Right lobe of liver (tissue), 6 donors: ENCODE results near the gene DLX1. TPM values are rescaled to one million over a fixed set of nuclear protein-coding genes. Genes with fewer than 3 reads are reported as not detected.

ENCODE experiments used
- ATAC-seq, 4 donors: fragments of 200-7000 bp; cut with Tn5 transposase; one replicate each; pipeline ENCODE4 v1.9.1; 2020; ENCODE audit warnings: mild to moderate bottlenecking in 4 of 4, moderate library complexity in 4 of 4
- DNase-seq, 3 donors: peaks; one replicate each; pipeline ENCODE4 v3.0.0-alpha.2; 2020
- H3K27ac ChIP-seq, 3 donors: fragments of 200-600 bp; one replicate each; pipeline ENCODE4 v1.8.0; 2022
- H3K27me3 ChIP-seq, 2 donors: fragments of 200-600 bp; one replicate each; pipeline ENCODE4 v1.8.0; 2022
- H3K36me3 ChIP-seq, 4 donors: fragments of 200-600 bp; sonication (generic) in 1 of 4; one replicate each; pipeline versions ENCODE4 v1.5.1 to v1.8.0; 2017 to 2022; ENCODE audit warnings: control low read depth in 1 of 4
- H3K4me1 ChIP-seq, 4 donors: fragments of 200-600 bp; sonication (generic) in 1 of 4; one replicate each; pipeline versions ENCODE4 v1.5.1 to v1.8.0; 2017 to 2022; ENCODE audit warnings: control low read depth in 1 of 4
- H3K4me3 ChIP-seq, 3 donors: fragments of 200-600 bp; one replicate each; pipeline ENCODE4 v1.8.0; 2022
- H3K9me3 ChIP-seq, 4 donors: fragments of 200-600 bp; sonication (generic) in 1 of 4; one replicate each; pipeline versions ENCODE4 v1.5.1 to v1.8.0; 2017 to 2022; ENCODE audit warnings: control low read depth in 1 of 4
- POLR2A ChIP-seq: fragments of 450-650 bp; IDR thresholded peaks from one replicate; pipeline ENCODE4 v1.6.1; 2017; ENCODE audit warnings: antibody characterized with exemption, mild to moderate bottlenecking
- WGBS: methylation state at CpG from one replicate; pipeline ENCODE4 v1.1.6; 2018; ENCODE audit warnings: low coverage, low lambda C conversion rate; ENCODE audit not compliant: insufficient coverage; ENCODE audit errors: missing lambda C conversion rate; 5-methylcytosine and 5-hydroxymethylcytosine counted together
- intact Hi-C, 2 donors: fragments of 100-400 bp; cut with DNase I; formaldehyde crosslinking; loops; one replicate each; pipeline versions ENCODE4 v1.11.2 to v1.14.1; 2022
- total RNA-seq, 6 experiments: library from RNA; depleted of rRNA in 2 of 6; stranded (reverse); fragments of >200 nt in 2 of 6; fragmentation: NEBNext Ultra II Directional in 3 of 6; extraction: Animal tissue kit (Norgen Biotek cat#: 25700) in 3 of 6; gene quantifications; one replicate each; pipeline versions ENCODE4 v1.1.0 to v1.2.4, GENCODE V29; 2016 to 2023
- TF ChIP-seq, protein P1 (sequence below), 4 donors: fragments of 200-600 bp in 3 of 4; fragments of 450-650 bp in 1 of 4; IDR thresholded peaks; one replicate each; pipeline versions ENCODE4 v1.5.1 to v1.8.0; 2016 to 2022; ENCODE audit warnings: antibody characterized with exemption in 4 of 4, mild to moderate bottlenecking in 2 of 4
- donor health status: DM: no; HTN: yes; CAD: no.
- donor health status: DM: no; HTN: no; CAD: no.
- donor health status: DM: no; HTN: no; CAD: no.
- donor health status: DM: no; HTN: yes; CAD: no.
- donor health status: DM: no; HTN: yes; CAD: no.

Gene DLX1
- total RNA-seq, 6 experiments from 2014 or later = not detected

DNA sequence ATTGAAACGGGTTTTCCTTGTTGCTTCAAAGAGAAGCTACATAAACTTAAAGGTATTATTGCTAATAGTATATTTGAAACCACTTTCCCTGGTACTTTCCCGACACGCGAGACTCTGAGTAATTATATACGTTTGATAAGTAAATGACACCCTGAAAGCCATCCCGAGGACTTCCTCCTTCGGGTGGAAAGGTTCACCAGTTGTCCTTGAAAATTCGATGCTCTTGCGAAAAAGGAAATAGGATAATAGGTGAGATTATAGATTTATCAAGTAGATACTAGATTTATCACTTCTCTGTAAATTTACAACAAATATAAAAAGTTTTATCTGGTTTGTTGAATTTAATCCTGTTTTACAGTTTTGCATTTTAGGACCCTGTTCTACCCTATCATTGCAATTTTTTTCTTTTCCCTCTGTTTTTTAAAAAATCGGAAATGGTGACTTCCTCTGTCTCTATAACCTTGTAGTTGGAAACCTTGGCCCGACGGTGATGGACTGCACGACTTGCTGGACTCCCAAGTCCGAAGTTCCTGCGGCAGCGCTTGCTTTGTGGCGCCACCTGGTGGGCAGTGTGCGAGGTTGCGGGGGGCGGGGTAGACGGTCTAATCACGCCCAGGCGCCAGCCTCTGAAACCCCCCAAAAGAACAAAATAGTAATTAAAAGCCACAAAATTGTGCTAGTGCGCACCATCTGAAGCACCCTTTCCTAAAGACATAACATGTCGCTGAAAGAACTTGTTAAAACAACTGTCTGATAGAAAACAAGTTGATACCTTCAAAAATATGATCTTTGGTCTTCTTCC, 18.4 kb downstream of the DLX1 start:
- DNase-seq = peak; percentile 82 to 86 (median 85)
- peak; percentile 78 to 81 (median 80) for ATAC-seq
- Histone ChIP-seq H3K4me1 (peaks cover 0 to 50% (median 11%) of the 10 kb centered on the region in 4 donors), H3K9me3 (no peaks in the 10 kb centered on the region), H3K4me3 (no peak overlapping the region), H3K36me3 (no peaks in the 10 kb centered on the region), H3K27ac (no peak overlapping the region), H3K27me3 (peaks cover 41 to 87% of the 10 kb centered on the region in 2 donors)
- no peak for TF ChIP-seq POLR2A
- TF ChIP-seq, protein P1, sequence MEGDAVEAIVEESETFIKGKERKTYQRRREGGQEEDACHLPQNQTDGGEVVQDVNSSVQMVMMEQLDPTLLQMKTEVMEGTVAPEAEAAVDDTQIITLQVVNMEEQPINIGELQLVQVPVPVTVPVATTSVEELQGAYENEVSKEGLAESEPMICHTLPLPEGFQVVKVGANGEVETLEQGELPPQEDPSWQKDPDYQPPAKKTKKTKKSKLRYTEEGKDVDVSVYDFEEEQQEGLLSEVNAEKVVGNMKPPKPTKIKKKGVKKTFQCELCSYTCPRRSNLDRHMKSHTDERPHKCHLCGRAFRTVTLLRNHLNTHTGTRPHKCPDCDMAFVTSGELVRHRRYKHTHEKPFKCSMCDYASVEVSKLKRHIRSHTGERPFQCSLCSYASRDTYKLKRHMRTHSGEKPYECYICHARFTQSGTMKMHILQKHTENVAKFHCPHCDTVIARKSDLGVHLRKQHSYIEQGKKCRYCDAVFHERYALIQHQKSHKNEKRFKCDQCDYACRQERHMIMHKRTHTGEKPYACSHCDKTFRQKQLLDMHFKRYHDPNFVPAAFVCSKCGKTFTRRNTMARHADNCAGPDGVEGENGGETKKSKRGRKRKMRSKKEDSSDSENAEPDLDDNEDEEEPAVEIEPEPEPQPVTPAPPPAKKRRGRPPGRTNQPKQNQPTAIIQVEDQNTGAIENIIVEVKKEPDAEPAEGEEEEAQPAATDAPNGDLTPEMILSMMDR (IDR thresholded peaks at IDR 0.05) = peak; percentile 85 to 93 (median 88)
- 2% methylated on average over 25 of the region's 25 CpGs for WGBS
- intact Hi-C loops = loop anchor here (10.0 kb wide), 4 partner anchors 289 to 529 kb away; no protein-coding TSS in a partner anchor

DNA sequence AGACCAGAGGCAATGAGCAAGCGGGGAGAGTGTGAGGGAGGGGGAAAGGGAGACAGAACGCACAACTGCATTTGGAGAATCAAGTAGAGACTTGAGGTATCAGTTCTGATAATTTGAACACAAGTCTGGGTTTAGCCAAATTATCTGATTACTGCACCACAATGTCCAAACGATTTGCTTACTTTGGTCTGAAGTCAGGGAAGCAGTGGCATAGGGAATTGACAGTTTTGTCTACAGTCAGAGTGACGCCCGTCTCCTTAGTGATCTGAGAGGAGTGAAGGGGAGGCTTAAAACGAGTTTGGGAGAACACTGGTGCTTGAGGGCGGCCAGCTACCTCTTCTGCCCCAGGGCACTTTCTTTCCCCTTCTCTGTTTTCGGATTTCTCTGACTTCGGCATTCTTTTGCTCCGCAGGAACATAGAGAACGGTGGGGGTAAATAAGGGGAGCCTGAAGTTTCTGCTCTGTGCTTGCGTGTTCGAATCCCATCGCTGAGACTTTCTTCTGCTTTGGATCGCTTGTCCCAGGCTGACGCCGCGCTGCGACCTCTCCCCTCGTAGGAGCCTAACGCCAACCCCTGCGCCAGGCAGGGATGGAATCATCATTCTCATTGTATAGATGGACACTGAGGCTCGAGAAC, 20.3 kb downstream of the DLX1 start:
- H3K36me3 ChIP-seq = no peaks in the 10 kb centered on the region
- intact Hi-C loops = loop anchor here (10.0 kb wide), 4 partner anchors 291 to 531 kb away; no protein-coding TSS in a partner anchor
- TF ChIP-seq POLR2A = no peak
- TF ChIP-seq, protein P1 (IDR thresholded peaks at IDR 0.05) = no peak
- 3% methylated on average over 22 of the region's 23 CpGs for WGBS
- peaks cover 0 to 43% (median 7%) of the 10 kb centered on the region in 4 donors for H3K4me1 ChIP-seq
- ATAC-seq (no peak), DNase-seq (no peak)
- no peak overlapping the region for H3K4me3 ChIP-seq
- H3K9me3 ChIP-seq = no peaks in the 10 kb centered on the region
- no peak overlapping the region for H3K27ac ChIP-seq
- peaks cover 26 to 76% of the 10 kb centered on the region in 2 donors for H3K27me3 ChIP-seq

DNA sequence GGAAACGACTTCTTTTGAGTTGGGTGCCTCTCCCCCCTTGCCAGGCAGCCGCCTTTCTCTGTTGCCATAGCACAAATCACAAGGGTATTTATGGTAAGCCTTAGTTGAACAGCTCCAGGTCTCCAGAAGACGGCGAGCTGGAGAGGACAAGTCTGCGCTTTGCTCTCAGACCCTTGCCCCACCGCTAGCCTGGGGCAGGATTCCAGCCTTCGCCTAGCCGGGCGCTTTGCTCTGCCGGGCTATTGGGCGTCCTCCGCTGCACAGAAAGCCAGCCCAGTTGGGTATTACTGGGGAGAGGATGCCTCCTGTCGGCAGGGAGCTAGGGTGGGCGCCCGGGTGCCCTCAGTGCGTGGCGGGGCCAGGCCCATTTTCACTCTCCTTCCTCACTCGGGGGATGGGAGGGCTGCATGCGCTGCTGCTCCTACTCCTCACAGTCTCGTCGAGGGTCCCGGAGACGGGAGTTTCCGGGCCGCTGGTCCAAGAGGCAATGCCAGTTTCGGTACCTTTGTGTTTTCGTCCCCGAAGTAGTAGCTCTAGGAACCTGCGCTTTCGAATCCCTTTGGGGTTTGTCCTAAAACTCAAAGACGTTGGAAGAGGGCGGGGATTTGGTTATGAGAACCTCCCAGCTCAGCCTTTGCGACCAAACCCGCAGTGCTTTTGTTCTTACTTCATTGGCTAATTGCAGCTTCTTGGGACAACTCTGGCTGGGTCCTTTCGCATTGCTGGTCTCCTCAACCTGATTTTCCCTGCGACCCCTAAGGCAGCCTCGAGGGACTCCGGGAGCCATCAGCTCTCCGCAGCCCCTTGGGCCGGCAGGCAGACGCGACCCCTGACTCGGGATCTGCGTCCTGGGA, 21.0 kb downstream of the DLX1 start:
- no peak for DNase-seq
- Histone ChIP-seq H3K27me3 (peaks cover 26 to 69% of the 10 kb centered on the region in 2 donors), H3K9me3 (no peaks in the 10 kb centered on the region), H3K4me3 (no peak overlapping the region), H3K36me3 (no peaks in the 10 kb centered on the region), H3K4me1 (peaks cover 0 to 35% (median 7%) of the 10 kb centered on the region in 4 donors), H3K27ac (no peak overlapping the region)
- intact Hi-C loops = loop anchor here (10.0 kb wide), 4 partner anchors 292 to 532 kb away; no protein-coding TSS in a partner anchor
- 6% methylated on average over 21 of the region's 44 CpGs for WGBS
- peak; percentile 49 to 67 (median 62) for ATAC-seq
- TF ChIP-seq, protein P1 (IDR thresholded peaks at IDR 0.05) = peak; percentile 29 to 43 (median 36)
- no peak for TF ChIP-seq POLR2A
